Neural cell (in vitro differentiated cells): ENCODE data around the gene GADL1.

Experiments
- EZH2 ChIP-seq: fragments of 200-600, 300-800 bp; shearing (Covaris generic), sonication (generic); IDR thresholded peaks from 2 replicates; pipeline ENCODE4 v1.6.1; 2014; ENCODE audit warnings: antibody characterized with exemption, low read length, borderline replicate concordance, mild to moderate bottlenecking; ENCODE audit not compliant: insufficient read depth, poor library complexity, severe bottlenecking
- MXI1 ChIP-seq: fragments of 450-650 bp; conservative IDR thresholded peaks from 2 replicates; pipeline ENCODE4 v1.6.1; 2014; ENCODE audit warnings: antibody characterized with exemption, mild to moderate bottlenecking; ENCODE audit not compliant: poor library complexity, severe bottlenecking
- POLR2AphosphoS5 ChIP-seq: IDR thresholded peaks from 2 replicates; pipeline ENCODE4 v1.6.1; 2012
- RAD21 ChIP-seq: fragments of 450-650 bp; conservative IDR thresholded peaks from 2 replicates; pipeline ENCODE4 v1.6.1; 2014; ENCODE audit warnings: antibody characterized with exemption, mild to moderate bottlenecking, moderate library complexity
- TAF1 ChIP-seq: IDR thresholded peaks from 2 replicates; pipeline ENCODE4 v1.6.1; 2012; ENCODE audit warnings: low read depth
- TF ChIP-seq, protein P1 (sequence below): fragments of 450-650 bp; IDR thresholded peaks from 2 replicates; pipeline ENCODE4 v1.5.1; 2014; ENCODE audit warnings: antibody characterized with exemption, mild to moderate bottlenecking, moderate library complexity; ENCODE audit not compliant: poor library complexity, severe bottlenecking

GRCh38 chr3:30742796-30743619 lies 151.5 kb downstream of the GADL1 start:
- no peak for TF ChIP-seq RAD21
- TF ChIP-seq, protein P1, sequence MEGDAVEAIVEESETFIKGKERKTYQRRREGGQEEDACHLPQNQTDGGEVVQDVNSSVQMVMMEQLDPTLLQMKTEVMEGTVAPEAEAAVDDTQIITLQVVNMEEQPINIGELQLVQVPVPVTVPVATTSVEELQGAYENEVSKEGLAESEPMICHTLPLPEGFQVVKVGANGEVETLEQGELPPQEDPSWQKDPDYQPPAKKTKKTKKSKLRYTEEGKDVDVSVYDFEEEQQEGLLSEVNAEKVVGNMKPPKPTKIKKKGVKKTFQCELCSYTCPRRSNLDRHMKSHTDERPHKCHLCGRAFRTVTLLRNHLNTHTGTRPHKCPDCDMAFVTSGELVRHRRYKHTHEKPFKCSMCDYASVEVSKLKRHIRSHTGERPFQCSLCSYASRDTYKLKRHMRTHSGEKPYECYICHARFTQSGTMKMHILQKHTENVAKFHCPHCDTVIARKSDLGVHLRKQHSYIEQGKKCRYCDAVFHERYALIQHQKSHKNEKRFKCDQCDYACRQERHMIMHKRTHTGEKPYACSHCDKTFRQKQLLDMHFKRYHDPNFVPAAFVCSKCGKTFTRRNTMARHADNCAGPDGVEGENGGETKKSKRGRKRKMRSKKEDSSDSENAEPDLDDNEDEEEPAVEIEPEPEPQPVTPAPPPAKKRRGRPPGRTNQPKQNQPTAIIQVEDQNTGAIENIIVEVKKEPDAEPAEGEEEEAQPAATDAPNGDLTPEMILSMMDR: no peak
- TF ChIP-seq MXI1: no peak
- no peak for TF ChIP-seq POLR2AphosphoS5
- TF ChIP-seq EZH2: no peak
- no peak for TF ChIP-seq TAF1
